Posterior vena cava (tissue), 2 donors: ENCODE data around the gene TXNRD2. TPM values are rescaled to one million over a fixed set of nuclear protein-coding genes. Genes with fewer than 3 reads are reported as not detected.
"Not testable (repeated sequence)": the region's sequence is repeated elsewhere in the genome, so short reads cannot be mapped to it uniquely, and the experiment has no call there.

Source experiments
- DNase-seq: peaks from one replicate; pipeline ENCODE4 v3.0.0-alpha.2; 2020; ENCODE audit warnings: low spot score
- intact Hi-C, 2 donors: fragments of 100-400 bp; cut with DNase I; formaldehyde crosslinking; loops; one replicate each; pipeline versions ENCODE4 v1.14.1 to v1.14.2; 2022 to 2023
- total RNA-seq, 2 donors: library from RNA; stranded (reverse); fragmentation: NEBNext Ultra II Directional; extraction: Animal tissue kit (Norgen Biotek cat#: 25700); gene quantifications; one replicate each; pipeline ENCODE4 v1.2.1, GENCODE V29; 2021
- donor health status: DM: yes; HTN: yes; CAD: no.
- donor health status: DM: yes; HTN: yes; CAD: no.

Gene TXNRD2
- total RNA-seq, 2 donors from 2014 or later = 13.9 to 19.2 TPM

- intact Hi-C loops = no loop called here
- DNase-seq = no peak
These were observed 27.2 kb downstream of the TXNRD2 start for GRCh38 chr22:19914201-19914943.

DNA sequence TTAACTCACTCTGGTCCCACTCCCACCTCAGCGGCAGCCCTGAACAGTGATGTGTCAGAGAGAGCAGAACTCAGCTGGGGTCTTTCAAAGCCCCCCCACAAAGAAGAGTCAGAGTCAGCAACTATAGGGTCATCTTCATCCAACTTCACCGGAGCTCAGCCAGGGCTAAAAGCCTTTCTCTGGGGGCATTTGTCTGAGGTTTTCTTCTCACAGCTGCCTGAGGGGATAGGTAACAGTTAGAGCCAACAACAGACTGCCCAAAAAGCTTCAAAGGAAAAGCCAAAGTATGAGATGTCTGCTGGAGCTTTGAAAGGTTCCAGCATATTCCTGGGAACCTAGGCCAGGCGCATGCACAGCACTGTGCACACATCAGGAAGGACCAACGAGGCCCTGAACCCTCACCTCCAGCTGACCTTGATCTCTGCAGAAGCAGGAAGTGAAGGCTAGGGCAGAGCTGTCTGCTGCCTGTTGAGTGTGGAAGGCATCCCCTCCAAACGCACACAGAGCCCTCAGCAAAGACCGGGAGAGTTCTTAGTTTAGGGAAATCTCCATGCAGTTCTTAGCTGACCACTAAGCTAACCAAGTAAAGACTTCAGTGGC lies 28.2 kb downstream of the TXNRD2 start:
- intact Hi-C loops = no loop called here
- no peak for DNase-seq

- intact Hi-C loops = no loop called here
- DNase-seq = no peak
These were observed 29.2 kb downstream of the TXNRD2 start for GRCh38 chr22:19912271-19912999.

- intact Hi-C loops = loop anchor here in 1 of 2 donors (2.0 kb wide), 1 partner anchor 181 kb away; no protein-coding TSS in a partner anchor
- DNase-seq = no peak
These were observed 29.9 kb downstream of the TXNRD2 start for GRCh38 chr22:19911540-19912270.

DNA sequence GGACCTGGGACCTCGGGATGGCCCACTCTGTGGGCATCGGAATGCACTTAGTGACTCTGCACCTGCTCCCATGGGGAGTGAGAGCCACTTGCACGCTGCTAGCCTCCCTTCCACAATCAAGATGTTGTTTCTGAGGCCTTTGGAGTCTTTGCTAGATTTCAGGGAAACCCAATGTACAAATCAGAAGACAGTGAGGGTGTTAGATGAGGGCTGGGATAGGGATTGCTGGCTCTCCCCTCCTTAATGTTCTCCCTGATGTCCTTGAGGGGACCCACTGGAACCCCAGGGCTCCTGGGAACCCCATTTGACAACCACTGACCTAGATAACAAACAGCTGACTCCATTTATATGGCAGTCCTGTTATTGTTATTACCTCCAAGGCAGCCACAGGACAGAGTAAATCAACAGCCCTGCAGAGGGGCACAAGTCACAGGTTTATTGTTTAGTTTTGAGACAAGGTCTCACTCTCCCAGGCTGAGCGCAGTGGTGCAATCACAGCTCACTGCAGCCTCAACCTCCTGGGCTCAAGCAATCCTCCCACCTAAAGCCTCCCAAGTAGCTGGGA lies 31.4 kb downstream of the TXNRD2 start:
- no peak for DNase-seq
- intact Hi-C loops = loop anchor here in 1 of 2 donors (2.0 kb wide), 1 partner anchor 179 kb away; no protein-coding TSS in a partner anchor

DNA sequence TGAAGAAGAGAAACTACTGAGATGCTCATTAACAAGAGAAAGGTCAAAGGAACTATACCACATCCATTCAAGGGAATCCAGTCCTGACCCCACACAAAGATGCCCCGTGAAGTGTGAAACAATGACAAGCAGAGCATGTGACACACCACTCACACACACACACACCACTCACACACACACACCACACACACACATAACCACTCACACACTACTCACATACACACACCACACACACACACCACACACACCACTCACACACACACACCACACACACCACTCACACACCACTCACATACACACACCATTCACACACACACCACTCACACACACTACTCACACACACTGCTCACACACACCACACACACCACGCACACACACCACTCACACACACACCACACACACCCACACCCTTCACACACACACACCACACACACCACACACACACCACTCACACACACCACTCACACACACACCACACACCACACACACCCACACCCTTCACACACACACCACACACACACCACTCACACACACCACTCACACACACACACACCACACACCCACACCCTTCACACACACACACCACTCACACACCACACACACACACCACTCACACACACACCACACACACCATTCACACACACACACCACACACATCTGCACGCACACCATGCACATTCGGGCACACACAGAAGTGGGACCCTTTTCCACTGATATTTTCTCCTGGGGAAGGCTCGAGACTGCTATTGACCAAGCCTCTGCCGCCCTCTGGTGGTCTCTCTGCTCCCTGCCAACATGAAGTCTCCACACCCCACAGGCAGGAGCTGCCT lies 32.1 kb downstream of the TXNRD2 start:
- intact Hi-C loops = loop anchor here (2.0 kb wide), 1 partner anchor 179 kb away; no protein-coding TSS in a partner anchor
- peak; percentile 93 for DNase-seq

DNA sequence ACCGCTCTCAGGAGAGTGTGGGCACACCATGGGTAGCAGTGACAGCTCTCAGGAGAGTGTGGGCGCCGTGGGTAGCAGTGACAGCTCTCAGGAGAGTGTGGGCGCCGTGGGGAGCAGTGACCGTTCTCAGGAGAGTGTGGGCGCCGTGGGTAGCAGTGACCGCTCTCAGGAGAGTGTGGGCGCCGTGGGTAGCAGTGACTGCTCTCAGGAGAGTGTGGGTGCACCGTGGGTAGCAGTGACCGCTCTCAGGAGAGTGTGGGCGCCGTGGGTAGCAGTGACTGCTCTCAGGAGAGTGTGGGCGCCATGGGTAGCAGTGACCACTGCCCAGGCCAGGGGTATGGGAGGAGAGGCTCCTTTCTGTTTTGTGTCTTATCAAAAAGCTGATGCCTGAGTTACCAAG lies 33.7 kb downstream of the TXNRD2 start:
- intact Hi-C loops = loop anchor here in 1 of 2 donors (2.0 kb wide), 1 partner anchor 177 kb away; no protein-coding TSS in a partner anchor
- not testable (repeated sequence) for DNase-seq

GRCh38 chr22:19906864-19907263 lies 34.8 kb downstream of the TXNRD2 start:
- DNase-seq, intact Hi-C loops: not testable (repeated sequence)

- intact Hi-C loops = loop anchor here in 1 of 2 donors (1.0 kb wide), 1 partner anchor 26 kb away; no protein-coding TSS in a partner anchor
- no peak for DNase-seq
These were observed 36.0 kb downstream of the TXNRD2 start for GRCh38 chr22:19905347-19906276.

DNA sequence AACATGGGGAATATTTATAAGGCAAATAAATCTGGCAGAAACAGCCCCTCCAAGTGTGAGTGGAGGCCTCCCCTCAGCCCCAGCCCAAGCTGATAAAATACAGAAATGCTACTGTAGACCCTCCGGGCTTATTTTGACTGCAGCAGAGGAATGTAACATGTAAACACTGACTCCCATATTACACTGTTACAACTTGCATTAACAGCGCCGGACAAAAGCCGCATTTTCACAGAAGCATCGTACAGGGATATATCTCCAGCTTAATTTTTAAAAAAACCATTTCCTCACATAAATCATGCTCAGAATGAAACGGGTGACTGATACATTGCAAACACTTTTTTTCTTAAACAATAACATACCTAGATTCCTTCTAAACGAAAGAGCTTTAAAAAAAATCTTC lies 36.7 kb downstream of the TXNRD2 start:
- intact Hi-C loops = loop anchor here in 1 of 2 donors (1.0 kb wide), 1 partner anchor 26 kb away; no protein-coding TSS in a partner anchor
- no peak for DNase-seq

DNA sequence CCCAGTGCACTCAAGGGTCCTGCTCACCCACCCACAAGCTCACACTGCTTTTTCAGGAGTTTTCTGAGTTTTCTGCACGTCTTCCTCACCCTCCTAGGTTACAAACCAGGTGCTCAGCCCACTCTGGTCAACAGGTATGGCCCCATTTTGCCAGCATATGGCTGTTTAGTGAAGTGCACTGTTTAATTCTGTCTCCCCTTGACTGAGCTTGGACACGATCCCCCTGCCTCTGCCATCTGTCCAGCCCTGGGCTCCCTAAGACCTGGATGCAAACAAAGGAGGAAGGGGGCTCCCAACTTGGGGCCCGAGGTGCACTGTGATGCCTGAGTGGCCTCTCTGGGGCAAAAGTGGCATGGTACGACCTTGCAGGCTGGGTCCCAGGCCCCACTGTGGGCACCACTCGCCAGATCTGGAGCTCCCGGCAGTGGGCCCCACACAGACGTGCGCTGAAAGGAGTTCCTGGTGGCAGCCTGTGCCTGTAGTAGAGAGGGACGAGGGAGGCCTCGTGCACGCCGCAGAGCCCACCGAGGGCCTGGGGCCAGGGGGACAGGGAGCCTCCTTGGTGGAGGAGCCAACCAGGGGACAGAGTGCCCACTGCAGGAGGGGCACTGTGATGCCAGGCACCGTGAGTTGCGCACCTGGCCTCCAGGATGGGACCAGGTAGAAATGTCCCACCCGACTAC lies 37.3 kb downstream of the TXNRD2 start:
- intact Hi-C loops = no loop called here
- DNase-seq = no peak

GRCh38 chr22:19903513-19903912 lies 38.1 kb downstream of the TXNRD2 start:
- DNase-seq = no peak
- intact Hi-C loops = no loop called here

DNA sequence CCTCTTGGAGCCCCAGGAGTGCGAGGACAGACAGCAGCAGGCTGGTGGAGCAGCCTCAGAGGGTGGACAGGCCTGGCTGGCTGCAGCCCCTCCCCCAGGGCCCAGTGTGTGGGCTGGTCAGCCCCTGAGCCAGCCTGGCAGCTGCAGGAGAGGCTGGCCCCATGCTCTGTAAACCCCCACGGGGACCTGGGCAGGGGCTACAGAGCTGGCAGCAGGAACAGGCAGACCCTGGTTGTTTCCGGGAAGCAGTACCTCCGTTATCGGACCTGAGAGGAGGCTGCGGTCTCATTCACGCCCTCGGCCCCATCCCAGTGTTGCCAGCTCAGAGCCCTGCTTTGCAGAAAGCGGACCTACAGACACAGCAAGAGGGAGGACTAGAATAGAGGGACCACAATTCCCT lies 38.6 kb downstream of the TXNRD2 start:
- intact Hi-C loops = no loop called here
- no peak for DNase-seq

DNA sequence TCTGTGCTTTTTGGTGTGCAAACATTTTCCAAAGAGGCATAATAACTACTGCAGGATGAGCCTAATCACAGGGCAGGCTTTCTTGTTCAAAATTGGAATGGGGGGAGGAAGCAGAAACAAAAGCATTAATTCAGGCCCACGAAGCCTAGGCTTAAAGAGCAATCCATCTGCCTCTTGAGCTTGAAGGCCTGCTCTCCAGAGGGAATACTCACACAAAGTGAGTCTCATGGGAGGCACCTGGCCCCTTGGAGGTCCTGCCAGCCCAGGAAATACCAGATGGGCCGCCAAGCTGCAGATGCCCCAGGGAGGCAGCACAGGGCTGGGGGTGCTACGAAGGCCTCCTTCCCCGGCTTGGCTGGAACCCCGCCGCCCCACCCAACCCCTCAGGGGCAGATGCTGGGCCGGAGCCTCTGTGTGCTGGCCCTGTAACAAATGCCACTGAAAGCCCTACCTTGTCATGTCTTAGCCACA lies 39.3 kb downstream of the TXNRD2 start:
- DNase-seq = no peak
- intact Hi-C loops = no loop called here

DNA sequence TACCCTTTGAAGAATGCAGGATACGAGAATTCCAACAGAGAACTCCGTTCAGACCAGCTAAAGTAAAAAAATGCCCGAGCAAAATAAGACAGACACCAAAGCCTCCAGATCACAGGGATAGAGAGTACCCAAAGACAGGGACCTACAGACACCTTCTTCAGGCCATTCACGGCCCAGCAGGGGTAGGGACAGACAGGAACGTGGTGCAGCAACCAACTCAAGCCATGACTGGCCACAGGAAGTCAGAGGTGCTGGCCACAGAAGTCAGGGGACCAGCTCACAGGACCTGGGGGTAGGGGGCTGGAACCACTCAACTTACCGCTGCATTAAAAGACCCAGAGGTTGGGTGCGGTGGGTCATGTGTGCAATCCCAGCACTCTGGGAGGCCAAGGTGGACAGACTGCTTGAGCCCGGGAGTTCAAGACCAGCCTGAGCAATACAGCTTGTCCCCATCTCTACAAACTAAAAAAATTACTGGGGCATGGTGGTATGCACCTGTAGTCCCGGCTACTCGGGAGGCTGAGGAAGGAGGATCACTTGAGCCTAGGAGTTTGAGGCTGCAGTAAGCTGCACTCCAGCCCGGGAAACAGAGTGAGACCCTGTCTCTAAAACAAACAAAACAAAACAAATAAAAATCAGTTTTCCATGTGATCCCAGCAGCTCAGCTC lies 39.9 kb downstream of the TXNRD2 start:
- intact Hi-C loops = no loop called here
- no peak for DNase-seq
